Endothelial cell of umbilical vein (primary cell): ENCODE results near the gene VEGFA. TPM values are rescaled to one million over a fixed set of nuclear protein-coding genes. Genes with fewer than 3 reads are reported as not detected.

ENCODE experiments used
- BruUV-seq: library from RNA; stranded (reverse); fragments of 400-500 nt; replicated peaks from 2 replicates; lab custom pipeline; 2021; lab: Mats Ljungman, UMichigan
- CTCF ChIA-PET: fragments of 300-600, 350-600 bp; sonication (Branson Sonifier 250); formaldehyde crosslinking; loops from one replicate; lab custom pipeline; 2021; ENCODE audit warnings: antibody characterized with exemption, inconsistent platforms; lab: Charles Lee
- POLR2A ChIA-PET: fragments of 300-600, 350-600 bp; sonication (Branson Sonifier 250); formaldehyde crosslinking; loops from one replicate; lab custom pipeline; 2021; ENCODE audit warnings: antibody characterized with exemption, inconsistent platforms; lab: Charles Lee
- DNase-seq: peaks from one replicate; pipeline ENCODE4 v3.0.0-alpha.2; 2011; ENCODE audit warnings: low read depth, low spot score
- FAIRE-seq: peaks from 2 replicates; lab custom pipeline; 2011; peaks lifted over from hg19 to GRCh38; lab: Jason Lieb, UNC
- H2AFZ ChIP-seq: 2 replicates; pipeline ENCODE4 v1.6.0; 2012; ENCODE audit warnings: low read depth, low read length, control low read depth, inconsistent platforms
- H3K27ac ChIP-seq: 2 replicates; pipeline ENCODE4 v1.5.1; 2011; ENCODE audit warnings: low read depth, mild to moderate bottlenecking, control low read depth, low read length, moderate library complexity; ENCODE audit not compliant: insufficient read depth
- H3K27me3 ChIP-seq, 2 experiments: 2 replicates each; pipeline versions ENCODE4 v1.6.0 to v1.6.1; 2011; ENCODE audit warnings: low read length in 2 of 2, mixed read lengths in 1 of 2; ENCODE audit not compliant: control insufficient read depth in 2 of 2, insufficient read depth in 2 of 2
- H3K36me3 ChIP-seq, 2 experiments: 2 replicates in 1 of 2; 3 replicates in 1 of 2; pipeline ENCODE4 v1.5.1; 2011; ENCODE audit warnings: low read length in 2 of 2, mild to moderate bottlenecking in 1 of 2, moderate library complexity in 1 of 2; ENCODE audit not compliant: control insufficient read depth in 2 of 2, insufficient read depth in 2 of 2; ENCODE audit errors: extremely low read depth in 1 of 2
- H3K4me1 ChIP-seq: 3 replicates; pipeline ENCODE4 v1.5.1; 2011; ENCODE audit warnings: mild to moderate bottlenecking, low read length; ENCODE audit not compliant: control insufficient read depth, insufficient read depth; ENCODE audit errors: extremely low read depth
- H3K4me2 ChIP-seq: 2 replicates; pipeline ENCODE4 v1.6.1; 2011; ENCODE audit warnings: low read length, control low read depth, mixed read lengths; ENCODE audit not compliant: insufficient read depth
- H3K4me3 ChIP-seq, 3 experiments: fragments of 200-600 bp in 1 of 3; sonication (generic), shearing (Covaris generic) in 1 of 3; replicated peaks in 1 of 3; 2 replicates each; pipeline ENCODE4 v1.5.1; 2011 to 2016; ENCODE audit warnings: control low read depth in 3 of 3, low read length in 3 of 3, mild to moderate bottlenecking in 2 of 3, inconsistent platforms in 1 of 3, low read depth in 1 of 3, moderate library complexity in 1 of 3; ENCODE audit not compliant: insufficient read depth in 1 of 3
- H3K79me2 ChIP-seq: 2 replicates; pipeline ENCODE4 v1.6.0; 2012; ENCODE audit warnings: low read length, inconsistent platforms; ENCODE audit not compliant: control insufficient read depth, insufficient read depth
- H3K9ac ChIP-seq: replicated peaks from 2 replicates; pipeline ENCODE3; 2011; ENCODE audit warnings: low read length, control low read depth; ENCODE audit not compliant: insufficient read depth; ENCODE audit errors: extremely low read depth
- H3K9me1 ChIP-seq: replicated peaks from 3 replicates; pipeline ENCODE4 v1.6.0; 2011; ENCODE audit warnings: mild to moderate bottlenecking, low read length; ENCODE audit not compliant: control insufficient read depth, insufficient read depth; ENCODE audit errors: extremely low read depth
- H3K9me3 ChIP-seq: replicated peaks from 2 replicates; pipeline ENCODE4 v1.5.1; 2012; ENCODE audit warnings: low read length, inconsistent platforms; ENCODE audit not compliant: control insufficient read depth, insufficient read depth
- H4K20me1 ChIP-seq: replicated peaks from 2 replicates; pipeline ENCODE3; 2011; ENCODE audit warnings: mild to moderate bottlenecking, low read length; ENCODE audit not compliant: control insufficient read depth, insufficient read depth; ENCODE audit errors: extremely low read depth
- FOS ChIP-seq: IDR thresholded peaks from 2 replicates; pipeline ENCODE4 v1.6.1; 2011; ENCODE audit warnings: mild to moderate bottlenecking, low read length, moderate library complexity, borderline replicate concordance; ENCODE audit not compliant: insufficient read depth
- GATA2 ChIP-seq: IDR thresholded peaks from 2 replicates; pipeline ENCODE4 v1.7.0; 2011; ENCODE audit warnings: low read depth, mild to moderate bottlenecking, moderate library complexity, mixed read lengths, low read length; ENCODE audit not compliant: insufficient read length, insufficient read depth
- MYC ChIP-seq: IDR thresholded peaks from one replicate; pipeline ENCODE4 v1.6.1; 2011; ENCODE audit warnings: mild to moderate bottlenecking, low read depth, low read length
- POLR2A ChIP-seq: IDR thresholded peaks from 2 replicates; pipeline ENCODE4 v1.6.1; 2012; ENCODE audit warnings: low read depth, mild to moderate bottlenecking, control low read depth, low read length
- POLR2AphosphoS5 ChIP-seq: IDR thresholded peaks from 2 replicates; pipeline ENCODE4 v1.6.1; 2012; ENCODE audit warnings: low read depth, mild to moderate bottlenecking, control low read depth, low read length, moderate library complexity; ENCODE audit not compliant: insufficient read depth
- dilution Hi-C: fragments of 300-500 bp; cut with MboI; formaldehyde crosslinking; loops from one replicate; pipeline ENCODE4 v1.15.0; 2019; ENCODE audit warnings: low sequenced_read_pairs; ENCODE audit not compliant: extremely low pct_ligation_motif_present
- intact Hi-C: fragments of 100-400 bp; cut with micrococcal nuclease; formaldehyde crosslinking; loops from one replicate; pipeline ENCODE4 v1.10.0; 2022
- polyA plus RNA-seq, 4 experiments: library from polyadenylated mRNA; depleted of rRNA in 3 of 4; stranded (reverse) in 3 of 4; unstranded in 1 of 4; fragments of >200 nt; gene quantifications; 2 replicates each; pipeline versions ENCODE4 v1.2.1 to v1.2.3, GENCODE V29; 2011 to 2012; ENCODE audit warnings: missing spikeins in 1 of 4
- total RNA-seq: library from RNA; stranded (reverse); gene quantifications from 2 replicates; pipeline ENCODE4 v1.2.3, GENCODE V29; 2021
- TF ChIP-seq, protein P1 (sequence below): IDR thresholded peaks from 2 replicates; pipeline ENCODE4 v1.6.1; 2011; ENCODE audit not compliant: insufficient read depth, insufficient read length

Gene VEGFA
- total and polyA plus RNA-seq, 2 donors (not counting 3 experiments of a cell fraction or from before 2014, with no cell fraction given) = 18.1 to 19.9 TPM

DNA sequence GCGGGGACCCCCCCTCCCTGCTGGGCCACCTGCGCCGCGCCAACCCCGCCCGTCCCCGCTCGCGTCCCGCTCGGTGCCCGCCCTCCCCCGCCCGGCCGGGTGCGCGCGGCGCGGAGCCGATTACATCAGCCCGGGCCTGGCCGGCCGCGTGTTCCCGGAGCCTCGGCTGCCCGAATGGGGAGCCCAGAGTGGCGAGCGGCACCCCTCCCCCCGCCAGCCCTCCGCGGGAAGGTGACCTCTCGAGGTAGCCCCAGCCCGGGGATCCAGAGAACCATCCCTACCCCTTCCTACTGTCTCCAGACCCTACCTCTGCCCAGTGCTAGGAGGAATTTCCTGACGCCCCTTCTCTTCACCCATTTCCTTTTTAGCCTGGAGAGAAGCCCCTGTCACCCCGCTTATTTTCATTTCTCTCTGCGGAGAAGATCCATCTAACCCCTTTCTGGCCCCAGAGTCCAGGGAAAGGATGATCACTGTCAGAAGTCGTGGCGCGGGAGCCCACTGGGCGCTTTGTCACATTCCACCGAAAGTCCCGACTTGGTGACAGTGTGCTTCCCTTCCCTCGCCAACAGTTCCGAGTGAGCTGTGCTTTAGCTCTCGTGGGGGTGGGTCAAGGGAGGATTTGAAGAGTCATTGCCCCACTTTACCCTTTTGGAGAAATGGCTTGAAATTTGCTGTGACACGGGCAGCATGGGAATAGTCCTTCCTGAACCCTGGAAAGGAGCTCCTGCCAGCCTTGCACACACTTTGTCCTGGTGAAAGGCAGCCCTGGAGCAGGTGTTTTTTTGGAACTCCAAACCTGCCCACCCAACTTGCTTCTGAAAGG lies 2.1 kb downstream of the VEGFA start:
- FAIRE-seq = peak; percentile 62
- Histone ChIP-seq H3K36me3 (no peaks in the 10 kb centered on the region), H3K9me1 (no peaks in the 10 kb centered on the region), H3K4me3 (peak overlapping the region; percentile 75 to 86 (median 81)), H3K9me3 (no peaks in the 10 kb centered on the region), H3K79me2 (peaks cover 16% of the 10 kb centered on the region), H2AFZ (peak overlapping the region; percentile 68), H3K4me2 (peak overlapping the region; percentile 86), H3K9ac (peak overlapping the region; percentile 90), H4K20me1 (no peaks in the 10 kb centered on the region), H3K27me3 (no peaks in the 10 kb centered on the region), H3K27ac (peak overlapping the region; percentile 71), H3K4me1 (peaks cover 19% of the 10 kb centered on the region)
- BruUV-seq = TSS peak; percentile 72
- TF ChIP-seq MYC = peak; percentile 38
- peak; percentile 28 for TF ChIP-seq POLR2A
- TF ChIP-seq, protein P1, sequence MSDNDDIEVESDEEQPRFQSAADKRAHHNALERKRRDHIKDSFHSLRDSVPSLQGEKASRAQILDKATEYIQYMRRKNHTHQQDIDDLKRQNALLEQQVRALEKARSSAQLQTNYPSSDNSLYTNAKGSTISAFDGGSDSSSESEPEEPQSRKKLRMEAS = peak; percentile 39
- TF ChIP-seq GATA2 = no peak
- no peak for TF ChIP-seq FOS
- peak; percentile 21 for TF ChIP-seq POLR2AphosphoS5
- intact Hi-C loops = loop anchor here (2.0 to 5.0 kb wide), 5 partner anchors 65 to 285 kb away; no protein-coding TSS in a partner anchor
- CTCF ChIA-PET = interaction anchor here (0.8 to 5.6 kb wide), 12 partner anchors 22 to 319 kb away, joined by 3 to 141 read pairs (median 6); partner anchors contain the start of gene RSPH9
- peak; percentile 51 for DNase-seq
- POLR2A ChIA-PET = interaction anchor here (1.1 kb wide), 1 partner anchor 104 kb away, joined by 3 read pairs; no protein-coding TSS in a partner anchor
- dilution Hi-C loops = no loop called here
